ENCODE results near the gene RHOA.
"Not testable (repeated sequence)": the region's sequence is repeated elsewhere in the genome, so short reads cannot be mapped to it uniquely, and the experiment has no call there.

The RHOA gene

GRCh38 chr3:49411535-49411967, 225 bp downstream of the RHOA start:
- DNase-seq (ENCODE audit: low spot score): peak; percentile 40

GRCh38 chr3:49410846-49411534, 786 bp downstream of the RHOA start:
- DNase-seq (ENCODE audit: low spot score): no peak

GRCh38 chr3:49410066-49410845, 1.5 kb downstream of the RHOA start:
- no peak for DNase-seq (ENCODE audit: low spot score)

GRCh38 chr3:49406571-49407565, 4.9 kb downstream of the RHOA start:
- no peak for DNase-seq (ENCODE audit: low spot score)

- DNase-seq (ENCODE audit: low spot score): not testable (repeated sequence)
Measured at GRCh38 chr3:49405570-49405969, 6.2 kb downstream of the RHOA start.

- DNase-seq (ENCODE audit: low spot score): no peak
Measured at GRCh38 chr3:49403891-49404290, 7.9 kb downstream of the RHOA start.

GRCh38 chr3:49401766-49402165, 10.0 kb downstream of the RHOA start:
- DNase-seq (ENCODE audit: low spot score): no peak

- no peak for DNase-seq (ENCODE audit: low spot score)
Measured at GRCh38 chr3:49399461-49399860, 12.3 kb downstream of the RHOA start.

GRCh38 chr3:49397470-49397869, 14.3 kb downstream of the RHOA start:
- DNase-seq (ENCODE audit: low spot score): no peak

GRCh38 chr3:49391310-49391709, 20.5 kb downstream of the RHOA start:
- not testable (repeated sequence) for DNase-seq (ENCODE audit: low spot score)

GRCh38 chr3:49389297-49389696, 22.5 kb downstream of the RHOA start:
- DNase-seq (ENCODE audit: low spot score): no peak

GRCh38 chr3:49388289-49388820, 23.4 kb downstream of the RHOA start:
- no peak for DNase-seq (ENCODE audit: low spot score)

GRCh38 chr3:49387721-49388120, 24.1 kb downstream of the RHOA start:
- DNase-seq (ENCODE audit: low spot score): no peak

- no peak for DNase-seq (ENCODE audit: low spot score)
Measured at GRCh38 chr3:49386056-49386756, 25.6 kb downstream of the RHOA start.

- no peak for DNase-seq (ENCODE audit: low spot score)
Measured at GRCh38 chr3:49385617-49386016, 26.2 kb downstream of the RHOA start.

- no peak for DNase-seq (ENCODE audit: low spot score)
Measured at GRCh38 chr3:49383387-49383786, 28.4 kb downstream of the RHOA start.

GRCh38 chr3:49378249-49378895, 33.4 kb downstream of the RHOA start:
- no peak for DNase-seq (ENCODE audit: low spot score)

GRCh38 chr3:49377483-49377882, 34.3 kb downstream of the RHOA start:
- DNase-seq (ENCODE audit: low spot score): peak; percentile 67

- no peak for DNase-seq (ENCODE audit: low spot score)
Measured at GRCh38 chr3:49371946-49372345, 39.8 kb downstream of the RHOA start.

- DNase-seq (ENCODE audit: low spot score): no peak
Measured at GRCh38 chr3:49370585-49371290, 41.0 kb downstream of the RHOA start.
